Immature natural killer cell (primary cell): ENCODE measurements around the gene MYH10. TPM values are rescaled to one million over a fixed set of nuclear protein-coding genes. Genes with fewer than 3 reads are reported as not detected.
A peak's percentile ranks its signal among the peaks of the same experiment; 100 is the strongest.

Experiments used
- DNase-seq, 3 donors: peaks; one replicate each; pipeline ENCODE4 v3.0.0; 2022; ENCODE audit warnings: mixed read lengths in 1 of 3
- H3K27ac Mint-ChIP-seq, 6 donors: one replicate each; pipeline ENCODE4 v1.8.0; 2020; ENCODE audit warnings: mixed read lengths in 6 of 6, mild to moderate bottlenecking in 5 of 6, inconsistent platforms in 4 of 6, moderate library complexity in 3 of 6
- H3K27me3 Mint-ChIP-seq, 3 donors: one replicate each; pipeline ENCODE4 v1.8.0; 2020 to 2021; ENCODE audit warnings: low read depth in 3 of 3, mild to moderate bottlenecking in 3 of 3, mixed read lengths in 3 of 3, moderate library complexity in 3 of 3, inconsistent platforms in 1 of 3
- H3K36me3 Mint-ChIP-seq, 3 donors: one replicate each; pipeline ENCODE4 v1.8.0; 2020; ENCODE audit warnings: mixed read lengths in 3 of 3, inconsistent platforms in 2 of 3, mild to moderate bottlenecking in 2 of 3
- H3K4me1 Mint-ChIP-seq, 2 donors: one replicate each; pipeline ENCODE4 v1.8.0; 2020; ENCODE audit warnings: inconsistent platforms in 2 of 2, mild to moderate bottlenecking in 2 of 2, mixed read lengths in 2 of 2, moderate library complexity in 1 of 2
- H3K4me3 Mint-ChIP-seq, 5 donors: one replicate each; pipeline ENCODE4 v1.8.0; 2020; ENCODE audit warnings: mild to moderate bottlenecking in 5 of 5, mixed read lengths in 5 of 5, inconsistent platforms in 3 of 5, moderate library complexity in 3 of 5
- H3K9me3 Mint-ChIP-seq, 6 donors: one replicate each; pipeline ENCODE4 v1.8.0; 2020; ENCODE audit warnings: mild to moderate bottlenecking in 6 of 6, mixed read lengths in 6 of 6, inconsistent platforms in 4 of 6, moderate library complexity in 3 of 6
- polyA plus RNA-seq, 3 donors: library from polyadenylated mRNA; unstranded; fragments of 300-500 nt; fragmentation: Illumina TruSeq; gene quantifications; one replicate each; pipeline ENCODE4 v1.2.3, GENCODE V29; 2021

MYH10 gene
- polyA plus RNA-seq, 3 donors from 2014 or later: 0.38 to 2.6 TPM; not detected in 1

DNA sequence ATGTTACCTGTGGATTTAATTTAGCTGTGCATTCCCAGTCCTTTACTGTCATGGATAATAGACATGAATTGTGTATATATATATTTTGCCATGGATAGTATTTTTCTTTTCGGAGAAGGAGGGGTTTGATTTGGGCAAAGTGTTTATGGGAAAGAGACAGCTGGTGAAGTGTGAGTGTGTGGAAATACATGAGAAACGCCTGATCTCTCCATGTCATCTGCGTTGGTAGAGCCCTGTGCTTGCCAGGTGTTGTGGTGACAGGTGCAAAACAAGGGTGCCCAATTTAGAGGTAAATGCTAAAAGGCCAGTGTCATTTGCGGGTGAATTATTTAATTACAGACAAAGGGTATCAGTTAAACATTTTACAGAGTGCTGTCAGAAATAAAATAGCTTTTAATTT is 171.4 kb downstream of the MYH10 start:
- DNase-seq: no peak
- Mint-ChIP-seq H3K9me3 (no peaks in the 10 kb centered on the region), H3K27ac (no peak overlapping the region), H3K4me1 (peaks cover 11 to 27% of the 10 kb centered on the region in 2 donors), H3K36me3 (peaks cover 34 to 50% (median 47%) of the 10 kb centered on the region in 3 donors), H3K27me3 (peaks cover 0 to 8% (median 0%) of the 10 kb centered on the region in 3 donors), H3K4me3 (no peak overlapping the region)

DNA sequence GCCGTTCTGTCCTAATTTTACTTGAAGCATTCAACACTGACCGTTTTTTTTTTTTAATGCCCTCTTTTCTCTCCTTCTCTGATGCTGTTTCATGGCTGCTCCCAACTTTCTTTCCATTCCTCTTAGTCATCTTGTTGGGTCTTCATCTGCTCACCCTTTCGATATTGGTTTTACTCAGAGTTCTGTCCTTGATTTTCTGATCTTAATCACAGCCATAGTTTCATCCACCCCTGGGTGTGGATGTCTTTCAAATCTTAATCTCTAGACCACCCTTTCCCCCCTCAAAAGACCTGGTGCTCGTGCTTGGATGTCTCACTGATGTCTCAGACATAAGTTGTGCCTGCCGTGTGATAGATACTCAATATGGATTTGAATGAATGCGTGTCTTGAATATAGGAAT is 172.4 kb downstream of the MYH10 start:
- Mint-ChIP-seq H3K27ac (peak overlapping the region in 1 of 6 donors; percentile 1), H3K36me3 (peaks cover 34 to 53% (median 43%) of the 10 kb centered on the region in 3 donors), H3K4me3 (no peak overlapping the region), H3K4me1 (peaks cover 6 to 18% of the 10 kb centered on the region in 2 donors), H3K9me3 (no peaks in the 10 kb centered on the region), H3K27me3 (peaks cover 0 to 7% (median 0%) of the 10 kb centered on the region in 3 donors)
- DNase-seq: no peak

DNA sequence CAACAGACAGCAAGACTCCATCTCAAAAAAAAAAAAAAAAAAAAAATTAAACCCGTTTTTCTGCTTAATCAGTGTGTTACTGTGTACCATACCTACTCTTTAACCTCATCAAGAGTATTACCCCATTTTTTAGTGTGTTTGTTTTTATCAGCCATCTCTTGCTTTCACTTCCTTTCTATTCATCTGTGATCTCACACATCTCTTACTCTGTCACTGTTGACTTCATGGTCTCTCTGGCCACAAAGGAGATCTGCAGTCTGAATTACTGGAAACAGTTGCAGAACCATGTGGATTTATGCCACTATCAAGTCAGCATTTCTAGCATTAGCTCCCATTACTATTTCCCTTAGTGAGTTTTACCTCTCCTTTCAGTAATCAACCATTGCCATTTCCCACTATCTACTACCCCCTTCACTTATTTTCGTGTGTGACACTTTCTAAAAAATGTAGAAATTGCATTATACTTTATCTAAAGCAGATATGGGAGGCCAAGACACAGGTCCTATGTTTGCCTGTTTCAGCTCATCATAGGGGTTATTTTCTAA is 174.8 kb downstream of the MYH10 start:
- no peak for DNase-seq
- H3K36me3 Mint-ChIP-seq: peaks cover 41 to 50% (median 49%) of the 10 kb centered on the region in 3 donors
- peaks cover 0 to 2% (median 0%) of the 10 kb centered on the region in 3 donors for H3K27me3 Mint-ChIP-seq

DNA sequence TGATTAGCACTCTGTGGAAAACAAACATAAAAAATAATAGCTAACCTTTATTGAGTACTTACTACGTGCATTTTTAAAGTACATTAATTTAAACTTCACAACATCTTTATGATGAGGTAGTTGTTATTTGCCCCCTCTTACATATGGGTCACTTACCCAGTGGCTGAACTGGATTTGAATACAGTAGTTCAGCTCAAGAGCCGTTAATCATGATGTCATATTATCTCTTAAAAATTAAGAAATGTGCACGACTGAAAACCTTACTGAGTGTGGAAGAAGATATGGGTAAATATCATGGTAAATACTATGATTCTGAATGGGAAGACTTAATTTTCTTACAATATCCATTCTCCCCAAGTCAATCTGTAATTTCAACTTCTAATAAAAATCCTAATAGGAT is 177.2 kb downstream of the MYH10 start:
- Mint-ChIP-seq H3K4me3 (no peak overlapping the region), H3K4me1 (peaks cover 4 to 20% of the 10 kb centered on the region in 2 donors), H3K9me3 (no peaks in the 10 kb centered on the region), H3K27ac (no peak overlapping the region), H3K36me3 (peaks cover 44 to 64% (median 44%) of the 10 kb centered on the region in 3 donors), H3K27me3 (no peaks in the 10 kb centered on the region)
- DNase-seq: no peak

More for the DNA sequence above, 174.8 kb downstream of the MYH10 start:
- Mint-ChIP-seq H3K4me3 (no peak overlapping the region), H3K9me3 (no peaks in the 10 kb centered on the region), H3K4me1 (peaks cover 2 to 13% of the 10 kb centered on the region in 2 donors), H3K27ac (peak overlapping the region in 2 of 6 donors; percentile 4 to 53)

DNA sequence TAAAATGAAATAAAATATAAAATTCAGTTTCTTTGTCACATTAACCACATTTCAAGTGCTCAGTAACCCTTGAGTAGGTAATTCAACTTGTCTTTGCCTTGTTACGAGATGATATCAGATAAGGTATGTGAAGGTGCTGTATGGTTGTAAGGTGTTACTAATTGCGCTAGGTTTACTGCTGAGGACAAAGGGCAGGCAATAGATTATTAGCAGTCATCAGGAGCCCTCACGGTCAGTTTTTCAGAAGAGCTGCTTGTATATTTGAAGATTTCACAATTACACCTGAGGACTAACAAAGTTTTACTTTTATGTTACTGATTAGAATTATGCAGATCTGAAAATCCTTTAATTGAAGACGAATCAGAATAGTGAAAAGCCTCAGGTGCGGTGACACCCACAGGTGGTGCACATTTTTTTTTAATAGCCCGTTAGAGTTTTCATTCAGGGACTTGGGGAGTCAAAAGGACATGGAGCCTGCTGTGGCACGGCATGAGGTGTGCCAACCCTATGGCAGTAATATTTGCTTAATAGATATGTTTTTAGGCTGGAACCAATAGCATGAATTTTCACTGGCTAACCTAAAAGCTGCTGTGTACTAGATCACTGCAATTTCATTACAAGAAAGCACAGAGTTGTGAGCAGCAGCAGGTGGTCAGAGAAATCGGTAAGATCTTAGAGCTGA is 178.5 kb downstream of the MYH10 start:
- H3K36me3 Mint-ChIP-seq: peaks cover 34 to 64% (median 41%) of the 10 kb centered on the region in 3 donors
- no peaks in the 10 kb centered on the region for H3K27me3 Mint-ChIP-seq
- H3K4me3 Mint-ChIP-seq: no peak overlapping the region
- H3K9me3 Mint-ChIP-seq: no peaks in the 10 kb centered on the region
- no peak for DNase-seq
- no peak overlapping the region for H3K27ac Mint-ChIP-seq
- peaks cover 6 to 29% of the 10 kb centered on the region in 2 donors for H3K4me1 Mint-ChIP-seq

DNA sequence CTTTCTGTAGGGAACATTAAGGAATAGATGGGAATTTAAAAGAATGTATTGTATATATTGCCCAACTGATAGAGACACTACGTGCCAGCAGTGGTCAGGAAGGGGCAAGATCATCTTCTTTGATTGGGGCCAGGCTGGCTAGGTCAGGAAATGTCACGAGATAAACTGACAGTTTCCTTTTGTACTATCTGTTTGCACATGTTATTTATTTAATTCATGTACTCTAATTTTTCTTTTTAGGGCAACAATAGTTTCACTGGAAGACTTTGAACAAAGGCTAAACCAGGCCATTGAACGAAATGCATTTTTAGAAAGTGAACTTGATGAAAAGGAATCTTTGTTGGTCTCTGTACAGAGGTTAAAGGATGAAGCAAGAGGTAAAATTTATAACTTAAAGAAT is 182.2 kb downstream of the MYH10 start:
- Mint-ChIP-seq H3K36me3 (peaks cover 15 to 66% (median 23%) of the 10 kb centered on the region in 3 donors), H3K27ac (peak overlapping the region in 1 of 6 donors; percentile 19)

DNA sequence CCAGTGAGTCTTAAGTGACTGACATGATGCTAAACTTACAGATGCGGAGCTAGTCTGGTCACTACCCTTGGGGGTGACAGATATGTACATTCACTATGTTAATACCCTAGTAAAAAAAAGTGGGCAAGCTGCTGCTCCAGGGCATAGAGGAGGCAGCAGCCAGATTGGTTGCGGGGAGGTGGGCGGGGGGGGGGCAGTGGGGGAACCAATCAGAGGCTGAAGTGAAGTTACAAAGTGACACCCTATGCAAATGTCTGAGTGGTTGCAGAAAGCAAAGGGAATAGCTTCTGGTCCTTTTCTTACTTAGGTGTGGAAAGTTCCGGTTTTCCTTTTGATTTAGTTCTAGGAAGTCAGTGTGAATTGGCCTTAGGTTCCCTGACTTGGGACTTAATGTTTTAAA is 182.7 kb downstream of the MYH10 start:
- Mint-ChIP-seq H3K9me3 (no peaks in the 10 kb centered on the region), H3K36me3 (peaks cover 15 to 62% (median 21%) of the 10 kb centered on the region in 3 donors), H3K4me3 (no peak overlapping the region), H3K27me3 (peaks cover 0 to 7% (median 0%) of the 10 kb centered on the region in 3 donors), H3K4me1 (peaks cover 21 to 53% of the 10 kb centered on the region in 2 donors), H3K27ac (no peak overlapping the region)
- no peak for DNase-seq

More for the DNA sequence above, 182.2 kb downstream of the MYH10 start:
- peaks cover 17 to 48% of the 10 kb centered on the region in 2 donors for H3K4me1 Mint-ChIP-seq
- DNase-seq: no peak
- peaks cover 0 to 6% (median 0%) of the 10 kb centered on the region in 3 donors for H3K27me3 Mint-ChIP-seq
- H3K9me3 Mint-ChIP-seq: no peaks in the 10 kb centered on the region
- no peak overlapping the region for H3K4me3 Mint-ChIP-seq

DNA sequence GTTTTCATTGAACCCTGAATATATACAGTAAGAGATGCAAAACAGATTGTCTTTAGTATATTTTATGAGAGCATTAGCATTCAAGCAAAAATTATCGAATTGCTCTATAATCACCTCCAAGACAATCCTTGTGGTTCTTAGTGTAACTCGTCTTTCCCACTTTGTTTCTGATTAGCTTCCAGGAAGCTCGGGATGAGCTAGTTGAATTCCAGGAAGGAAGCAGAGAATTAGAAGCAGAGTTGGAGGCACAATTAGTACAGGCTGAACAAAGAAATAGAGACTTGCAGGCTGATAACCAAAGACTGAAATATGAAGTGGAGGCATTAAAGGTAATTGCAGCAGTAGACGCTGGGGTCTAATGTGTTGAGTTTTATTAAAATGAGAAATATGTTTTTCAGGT is 185.0 kb downstream of the MYH10 start:
- H3K4me1 Mint-ChIP-seq: peaks cover 35 to 71% of the 10 kb centered on the region in 2 donors
- no peaks in the 10 kb centered on the region for H3K9me3 Mint-ChIP-seq
- H3K27ac Mint-ChIP-seq: no peak overlapping the region
- DNase-seq: no peak
- no peak overlapping the region for H3K4me3 Mint-ChIP-seq
- H3K36me3 Mint-ChIP-seq: peaks cover 2 to 48% (median 15%) of the 10 kb centered on the region in 3 donors
- H3K27me3 Mint-ChIP-seq: peaks cover 0 to 7% (median 0%) of the 10 kb centered on the region in 3 donors

DNA sequence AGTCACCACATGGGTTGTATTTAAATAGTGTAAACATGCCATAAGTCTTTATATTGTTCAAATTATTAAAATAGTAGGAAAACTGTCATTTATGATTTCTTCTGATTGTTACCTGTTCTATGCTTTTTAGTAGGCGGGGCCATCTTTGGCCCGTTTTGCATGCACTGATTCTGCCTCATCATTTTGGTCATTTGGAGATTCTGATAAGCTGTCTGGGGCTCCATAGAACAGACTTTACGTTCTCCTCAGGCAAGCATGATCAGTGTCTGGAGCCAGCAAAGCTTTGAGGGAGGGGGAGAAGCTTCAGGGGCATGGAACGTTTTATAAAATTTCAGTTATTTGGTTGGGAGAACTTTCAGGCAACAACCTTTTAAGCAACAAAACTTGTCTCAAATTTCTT is 186.0 kb downstream of the MYH10 start:
- Mint-ChIP-seq H3K9me3 (no peaks in the 10 kb centered on the region), H3K36me3 (peaks cover 0 to 47% (median 13%) of the 10 kb centered on the region in 3 donors)

DNA sequence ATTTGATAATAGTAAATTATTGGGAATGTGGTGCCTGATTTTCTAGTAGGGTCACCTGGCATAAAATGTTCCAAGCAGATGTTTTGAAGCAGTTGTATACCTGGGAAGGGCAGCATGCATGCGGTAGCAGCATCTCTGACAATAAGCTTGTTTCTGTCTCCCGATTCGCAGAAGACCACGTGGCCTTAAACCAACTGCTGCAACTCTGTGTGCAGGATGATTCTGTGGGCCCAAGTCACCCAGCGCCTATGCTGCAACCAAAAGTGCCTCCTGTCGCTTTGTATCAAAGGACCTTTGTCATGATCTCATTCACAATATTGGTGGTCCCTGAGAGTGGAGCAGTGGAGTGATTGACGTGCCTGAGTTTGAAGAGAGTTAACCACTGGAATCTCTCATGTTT is 186.8 kb downstream of the MYH10 start:
- Mint-ChIP-seq H3K9me3 (no peaks in the 10 kb centered on the region), H3K4me3 (no peak overlapping the region), H3K27me3 (peaks cover 0 to 7% (median 3%) of the 10 kb centered on the region in 3 donors), H3K36me3 (peaks cover 0 to 43% (median 10%) of the 10 kb centered on the region in 3 donors), H3K27ac (peak overlapping the region in 1 of 6 donors; percentile 47), H3K4me1 (peaks cover 46 to 83% of the 10 kb centered on the region in 2 donors)
- no peak for DNase-seq

More for the DNA sequence above, 186.0 kb downstream of the MYH10 start:
- H3K4me3 Mint-ChIP-seq: no peak overlapping the region
- peaks cover 0 to 7% (median 3%) of the 10 kb centered on the region in 3 donors for H3K27me3 Mint-ChIP-seq
- peak overlapping the region in 2 of 6 donors; percentile 4 to 21 for H3K27ac Mint-ChIP-seq
- H3K4me1 Mint-ChIP-seq: peaks cover 40 to 79% of the 10 kb centered on the region in 2 donors
- no peak for DNase-seq

DNA sequence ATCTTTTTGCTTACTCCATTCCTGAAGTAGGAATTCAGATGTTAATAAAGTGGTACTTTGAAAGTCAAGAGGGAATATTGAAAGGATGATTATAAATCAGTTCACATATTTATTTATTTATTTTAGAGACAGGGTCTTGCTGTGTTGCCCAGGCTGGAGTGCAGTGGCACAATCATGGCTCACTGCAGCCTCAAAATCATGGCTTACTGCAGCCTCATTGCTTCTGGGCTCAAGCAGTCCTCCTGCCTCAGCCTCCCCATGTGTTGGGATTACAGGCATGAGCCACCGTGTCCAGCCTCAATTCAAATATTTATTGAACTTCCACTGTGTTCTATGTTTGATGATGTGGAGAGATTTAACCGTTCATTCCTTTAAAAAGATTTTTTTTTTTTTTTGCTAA is 188.2 kb downstream of the MYH10 start:
- Mint-ChIP-seq H3K4me3 (no peak overlapping the region), H3K27me3 (peaks cover 0 to 7% (median 5%) of the 10 kb centered on the region in 3 donors), H3K36me3 (peaks cover 0 to 31% (median 4%) of the 10 kb centered on the region in 3 donors), H3K4me1 (peaks cover 54 to 83% of the 10 kb centered on the region in 2 donors), H3K9me3 (no peaks in the 10 kb centered on the region), H3K27ac (peak overlapping the region in 1 of 6 donors; percentile 64)
- no peak for DNase-seq

DNA sequence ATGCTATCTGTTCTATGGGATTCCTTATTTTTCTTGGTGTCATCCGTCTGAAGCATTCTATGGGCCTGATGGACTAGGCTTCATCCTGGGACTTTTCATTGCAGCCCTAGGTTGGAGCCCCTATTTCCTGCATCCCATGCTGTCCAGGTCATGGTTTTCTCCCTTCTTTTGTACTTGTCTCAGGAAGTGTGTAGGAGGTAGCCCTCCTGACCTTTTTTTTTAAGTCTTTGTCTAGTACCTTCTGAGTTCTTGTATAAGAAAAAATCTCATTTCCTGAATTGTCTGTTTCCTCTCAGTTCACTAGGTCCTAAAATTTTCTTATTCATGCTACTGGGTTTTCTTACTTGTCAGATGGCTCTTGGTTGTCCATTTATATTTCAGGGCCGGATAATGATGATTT is 188.8 kb downstream of the MYH10 start:
- Mint-ChIP-seq H3K9me3 (no peaks in the 10 kb centered on the region), H3K4me1 (peaks cover 58 to 87% of the 10 kb centered on the region in 2 donors), H3K4me3 (no peak overlapping the region), H3K27ac (peak overlapping the region; percentile 3 to 64 (median 42)), H3K36me3 (peaks cover 0 to 25% (median 2%) of the 10 kb centered on the region in 3 donors), H3K27me3 (peaks cover 0 to 6% (median 5%) of the 10 kb centered on the region in 3 donors)
- no peak for DNase-seq

DNA sequence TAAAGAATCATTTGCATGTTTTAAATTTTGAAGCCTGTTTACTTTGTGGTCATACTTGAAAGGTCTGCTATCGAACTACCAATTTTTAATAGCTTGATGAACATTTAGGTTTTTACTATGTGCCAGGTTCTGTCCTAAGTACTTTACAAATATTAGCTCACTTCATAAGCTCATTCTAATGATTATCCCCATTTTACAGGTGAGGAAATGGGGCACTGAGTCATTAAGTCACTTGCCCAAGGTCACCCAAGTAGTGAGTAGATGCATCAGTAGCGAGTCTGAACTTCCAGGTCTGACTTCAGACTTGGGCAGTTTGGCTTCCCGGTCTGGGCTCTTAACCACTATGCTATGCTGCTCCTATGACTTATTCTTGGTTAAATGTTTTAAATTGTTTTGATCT is 190.8 kb downstream of the MYH10 start:
- no peaks in the 10 kb centered on the region for H3K9me3 Mint-ChIP-seq
- peaks cover 0 to 14% (median 0%) of the 10 kb centered on the region in 3 donors for H3K36me3 Mint-ChIP-seq
- DNase-seq: no peak
- peak overlapping the region in 4 of 6 donors; percentile 21 to 59 (median 26) for H3K27ac Mint-ChIP-seq
- H3K27me3 Mint-ChIP-seq: peaks cover 4 to 17% (median 4%) of the 10 kb centered on the region in 3 donors
- H3K4me3 Mint-ChIP-seq: peak overlapping the region in 1 of 5 donors; percentile 12
- H3K4me1 Mint-ChIP-seq: peaks cover 68 to 87% of the 10 kb centered on the region in 2 donors

DNA sequence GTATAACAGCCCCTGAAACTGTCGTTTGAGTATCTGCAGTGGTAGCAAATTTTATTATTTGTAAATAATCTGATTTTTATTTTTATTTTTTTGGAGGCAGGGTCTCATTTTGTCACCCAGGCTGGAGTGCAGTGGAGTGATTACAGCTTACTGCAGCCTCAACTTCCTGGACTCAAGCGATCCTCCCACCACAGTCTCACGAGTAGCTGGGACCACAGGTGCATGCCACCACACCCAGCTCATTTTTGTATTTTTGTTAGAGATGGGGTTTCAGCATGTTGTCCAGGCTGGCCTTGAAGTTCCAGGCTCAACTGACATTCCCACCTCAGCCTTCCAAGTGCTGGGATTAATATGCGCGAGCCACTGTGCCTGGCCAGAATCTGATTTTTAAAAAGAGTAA is 192.1 kb downstream of the MYH10 start:
- peak in 1 of 3 donors; percentile 20 for DNase-seq
- Mint-ChIP-seq H3K27me3 (peaks cover 2 to 17% (median 4%) of the 10 kb centered on the region in 3 donors), H3K27ac (peak overlapping the region; percentile 30 to 82 (median 50)), H3K36me3 (peaks cover 0 to 6% (median 0%) of the 10 kb centered on the region in 3 donors), H3K9me3 (no peaks in the 10 kb centered on the region), H3K4me3 (peak overlapping the region in 1 of 5 donors; percentile 60), H3K4me1 (peaks cover 58 to 75% of the 10 kb centered on the region in 2 donors)
